ENCODE data around the gene REV3L.
"Not testable (repeated sequence)": the region's sequence is repeated elsewhere in the genome, so short reads cannot be mapped to it uniquely, and the experiment has no call there.

Gene REV3L

GRCh38 chr6:111297776-111298175, 185.2 kb downstream of the REV3L start:
- no peaks in the 10 kb centered on the region for H3K79me2 ChIP-seq (ENCODE audit: insufficient read depth, low read length)

GRCh38 chr6:111294374-111294967, 188.5 kb downstream of the REV3L start:
- Histone ChIP-seq H3K4me2 (ENCODE audit: low read depth, low read length, poor library complexity, severe bottlenecking) (peak overlapping the region; percentile 37), H3K4me3 (ENCODE audit: low read length, poor library complexity, severe bottlenecking) (no peak overlapping the region), H4K20me1 (ENCODE audit: insufficient read depth, low read length, poor library complexity, severe bottlenecking) (no peaks in the 10 kb centered on the region), H2AFZ (ENCODE audit: low read length) (no peak overlapping the region), H3K4me1 (ENCODE audit: insufficient read depth, low read length, poor library complexity, severe bottlenecking) (peaks cover 8% of the 10 kb centered on the region), H3K9me3 (ENCODE audit: insufficient read depth, low read depth, low read length) (no peaks in the 10 kb centered on the region), H3K9ac (ENCODE audit: low read depth, low read length, poor library complexity, severe bottlenecking) (no peak overlapping the region), H3F3A (ENCODE audit: low read depth) (no peaks in the 10 kb centered on the region), H3K27me3 (ENCODE audit: insufficient read depth, low read length, poor library complexity, severe bottlenecking) (no peaks in the 10 kb centered on the region), H3K79me2 (ENCODE audit: insufficient read depth, low read length) (no peaks in the 10 kb centered on the region), H3K36me3 (ENCODE audit: insufficient read depth, low read length) (0 out of 2 replicates have a peak, but pooled peaks cover 3% of the 10 kb centered on the region), H3K9me2 (replicated peaks; ENCODE audit: low read depth, low read length) (no peaks in the 10 kb centered on the region)
- TF ChIP-seq CTCF (conservative IDR thresholded peaks at IDR 0.05; ENCODE audit: low read length), result no peak
- TF ChIP-seq EZH2phosphoT487 (IDR thresholded peaks at IDR 0.05; ENCODE audit: borderline replicate concordance), result no peak

More at GRCh38 chr6:111297776-111298175, 185.2 kb downstream of the REV3L start:
- Histone ChIP-seq H3K4me3 (ENCODE audit: low read length, poor library complexity, severe bottlenecking) (no peak overlapping the region), H3K36me3 (ENCODE audit: insufficient read depth, low read length) (0 out of 2 replicates have a peak, but pooled peaks cover 8% of the 10 kb centered on the region), H3K9me3 (ENCODE audit: insufficient read depth, low read depth, low read length) (0 out of 2 replicates have a peak, but pooled peaks cover 3% of the 10 kb centered on the region), H3K4me1 (ENCODE audit: insufficient read depth, low read length, poor library complexity, severe bottlenecking) (peaks cover 8% of the 10 kb centered on the region), H4K20me1 (ENCODE audit: insufficient read depth, low read length, poor library complexity, severe bottlenecking) (no peaks in the 10 kb centered on the region), H3K9ac (ENCODE audit: low read depth, low read length, poor library complexity, severe bottlenecking) (no peak overlapping the region), H3F3A (ENCODE audit: low read depth) (no peaks in the 10 kb centered on the region), H3K27me3 (ENCODE audit: insufficient read depth, low read length, poor library complexity, severe bottlenecking) (no peaks in the 10 kb centered on the region), H3K4me2 (ENCODE audit: low read depth, low read length, poor library complexity, severe bottlenecking) (no peak overlapping the region), H3K9me2 (replicated peaks; ENCODE audit: low read depth, low read length) (no peaks in the 10 kb centered on the region), H2AFZ (ENCODE audit: low read length) (no peak overlapping the region)
- TF ChIP-seq EZH2phosphoT487 (IDR thresholded peaks at IDR 0.05; ENCODE audit: borderline replicate concordance) (no peak), CTCF (conservative IDR thresholded peaks at IDR 0.05; ENCODE audit: low read length) (no peak)

GRCh38 chr6:111291336-111292259, 191.4 kb downstream of the REV3L start:
- no peaks in the 10 kb centered on the region for H3K36me3 ChIP-seq (ENCODE audit: insufficient read depth, low read length)
- H3K9ac ChIP-seq (ENCODE audit: low read depth, low read length, poor library complexity, severe bottlenecking), result no peak overlapping the region
- no peak overlapping the region for H2AFZ ChIP-seq (ENCODE audit: low read length)
- H3K4me3 ChIP-seq (ENCODE audit: low read length, poor library complexity, severe bottlenecking), result no peak overlapping the region
- no peaks in the 10 kb centered on the region for H3K9me3 ChIP-seq (ENCODE audit: insufficient read depth, low read depth, low read length)
- H3K79me2 ChIP-seq (ENCODE audit: insufficient read depth, low read length), result no peaks in the 10 kb centered on the region
- no peaks in the 10 kb centered on the region for H3K27me3 ChIP-seq (ENCODE audit: insufficient read depth, low read length, poor library complexity, severe bottlenecking)
- peaks cover 8% of the 10 kb centered on the region for H3K4me1 ChIP-seq (ENCODE audit: insufficient read depth, low read length, poor library complexity, severe bottlenecking)
- no peaks in the 10 kb centered on the region for H3K9me2 ChIP-seq (replicated peaks; ENCODE audit: low read depth, low read length)
- no peaks in the 10 kb centered on the region for H4K20me1 ChIP-seq (ENCODE audit: insufficient read depth, low read length, poor library complexity, severe bottlenecking)
- H3K4me2 ChIP-seq (ENCODE audit: low read depth, low read length, poor library complexity, severe bottlenecking), result no peak overlapping the region
- TF ChIP-seq EZH2phosphoT487 (IDR thresholded peaks at IDR 0.05; ENCODE audit: borderline replicate concordance) (no peak), CTCF (conservative IDR thresholded peaks at IDR 0.05; ENCODE audit: low read length) (no peak)
- H3F3A ChIP-seq (ENCODE audit: low read depth), result no peaks in the 10 kb centered on the region

- not testable (repeated sequence) for H3K4me2 ChIP-seq (ENCODE audit: low read depth, low read length, poor library complexity, severe bottlenecking)
Observed at GRCh38 chr6:111290689-111291335, 192.2 kb downstream of the REV3L start.

GRCh38 chr6:111284356-111284755, 198.7 kb downstream of the REV3L start:
- not testable (repeated sequence) for H3K4me2 ChIP-seq (ENCODE audit: low read depth, low read length, poor library complexity, severe bottlenecking); H3K27me3 ChIP-seq (ENCODE audit: insufficient read depth, low read length, poor library complexity, severe bottlenecking); H4K20me1 ChIP-seq (ENCODE audit: insufficient read depth, low read length, poor library complexity, severe bottlenecking)

More at GRCh38 chr6:111290689-111291335, 192.2 kb downstream of the REV3L start:
- not testable (repeated sequence) for H3K9me2 ChIP-seq (replicated peaks; ENCODE audit: low read depth, low read length); H3K9me3 ChIP-seq (ENCODE audit: insufficient read depth, low read depth, low read length); H3K4me3 ChIP-seq (ENCODE audit: low read length, poor library complexity, severe bottlenecking); H3K27me3 ChIP-seq (ENCODE audit: insufficient read depth, low read length, poor library complexity, severe bottlenecking); H3F3A ChIP-seq (ENCODE audit: low read depth); H2AFZ ChIP-seq (ENCODE audit: low read length); H4K20me1 ChIP-seq (ENCODE audit: insufficient read depth, low read length, poor library complexity, severe bottlenecking); H3K9ac ChIP-seq (ENCODE audit: low read depth, low read length, poor library complexity, severe bottlenecking); H3K4me1 ChIP-seq (ENCODE audit: insufficient read depth, low read length, poor library complexity, severe bottlenecking); H3K36me3 ChIP-seq (ENCODE audit: insufficient read depth, low read length); H3K79me2 ChIP-seq (ENCODE audit: insufficient read depth, low read length)

More at GRCh38 chr6:111284356-111284755, 198.7 kb downstream of the REV3L start:
- not testable (repeated sequence) for H3K9me2 ChIP-seq (replicated peaks; ENCODE audit: low read depth, low read length); H3K4me1 ChIP-seq (ENCODE audit: insufficient read depth, low read length, poor library complexity, severe bottlenecking); H3K4me3 ChIP-seq (ENCODE audit: low read length, poor library complexity, severe bottlenecking); H3K9me3 ChIP-seq (ENCODE audit: insufficient read depth, low read depth, low read length); H3K9ac ChIP-seq (ENCODE audit: low read depth, low read length, poor library complexity, severe bottlenecking); H3F3A ChIP-seq (ENCODE audit: low read depth); H2AFZ ChIP-seq (ENCODE audit: low read length); H3K79me2 ChIP-seq (ENCODE audit: insufficient read depth, low read length)
- H3K36me3 ChIP-seq (ENCODE audit: insufficient read depth, low read length), result peaks cover 13% of the 10 kb centered on the region; the same call in 1 of the 2 replicates

Measured in Loucy (cell line).